HAP-1 (cell line): ENCODE measurements around the gene NMRK1.
A peak's percentile ranks its signal among the peaks of the same experiment; 100 is the strongest.

Experiments used
- DNase-seq, 2 experiments: peaks; one replicate each; pipeline ENCODE4 v3.0.0-alpha.2; 2016 to 2020; ENCODE audit warnings: low spot score in 2 of 2
- H3K27me3 ChIP-seq: fragments of 250-450 bp; sonication (Bioruptor Pico); 2 replicates; pipeline ENCODE4 v1.5.1; 2020; ENCODE audit warnings: low read depth, mild to moderate bottlenecking, moderate library complexity
- H3K36me3 ChIP-seq: fragments of 250-450 bp; sonication (Bioruptor Pico); replicated peaks from 2 replicates; pipeline ENCODE4 v1.5.1; 2020; ENCODE audit warnings: mild to moderate bottlenecking
- H3K4me1 ChIP-seq: fragments of 250-450 bp; sonication (Bioruptor Pico); 2 replicates; pipeline ENCODE4 v1.5.1; 2020; ENCODE audit warnings: mild to moderate bottlenecking
- H3K4me3 ChIP-seq: fragments of 250-450 bp; sonication (Bioruptor Pico); 2 replicates; pipeline ENCODE4 v1.5.1; 2020; ENCODE audit warnings: mild to moderate bottlenecking, moderate library complexity
- H3K9me3 ChIP-seq: fragments of 250-450 bp; sonication (Bioruptor Pico); 2 replicates; pipeline ENCODE4 v1.5.1; 2020; ENCODE audit warnings: mild to moderate bottlenecking, moderate library complexity
- in situ Hi-C: fragments of 300-500 bp; cut with MboI; formaldehyde crosslinking; loops from 3 replicates; pipeline ENCODE4 v1.14.3; 2020; ENCODE audit warnings: low sequenced_read_pairs, inconsistent platforms, mixed read lengths

The NMRK1 gene

GRCh38 chr9:75027187-75028107 lies 60.5 kb downstream of the NMRK1 start:
- Histone ChIP-seq H3K9me3 (no peaks in the 10 kb centered on the region), H3K4me3 (peak overlapping the region; percentile 56), H3K4me1 (peaks cover 13% of the 10 kb centered on the region), H3K27me3 (no peaks in the 10 kb centered on the region), H3K36me3 (0 out of 2 replicates have a peak, but pooled peaks cover 2% of the 10 kb centered on the region)
- peak; percentile 32 to 65 for DNase-seq
- in situ Hi-C loops: loop anchor here (10.0 kb wide), 1 partner anchor 47 kb away; no protein-coding TSS in a partner anchor

GRCh38 chr9:75023846-75024245 lies 64.1 kb downstream of the NMRK1 start:
- Histone ChIP-seq H3K4me1 (peaks cover 16% of the 10 kb centered on the region), H3K4me3 (no peak overlapping the region), H3K9me3 (no peaks in the 10 kb centered on the region), H3K36me3 (0 out of 2 replicates have a peak, but pooled peaks cover 2% of the 10 kb centered on the region), H3K27me3 (no peaks in the 10 kb centered on the region)
- no peak for DNase-seq
- in situ Hi-C loops: loop anchor here (10.0 kb wide), 1 partner anchor 51 kb away; no protein-coding TSS in a partner anchor

- Histone ChIP-seq H3K4me3 (no peak overlapping the region), H3K36me3 (peaks cover 3% of the 10 kb centered on the region; the same call in 1 of the 2 replicates), H3K9me3 (no peaks in the 10 kb centered on the region), H3K27me3 (no peaks in the 10 kb centered on the region), H3K4me1 (peaks cover 18% of the 10 kb centered on the region)
- DNase-seq: no peak
- in situ Hi-C loops: loop anchor here (10.0 kb wide), 1 partner anchor 55 kb away; no protein-coding TSS in a partner anchor
These were observed 68.3 kb downstream of the NMRK1 start for GRCh38 chr9:75019654-75020053.

- DNase-seq: no peak
- H3K4me3 ChIP-seq: no peak overlapping the region
- peaks cover 18% of the 10 kb centered on the region for H3K4me1 ChIP-seq
- in situ Hi-C loops: no loop called here
- H3K36me3 ChIP-seq: peaks cover 3% of the 10 kb centered on the region; the same call in 1 of the 2 replicates
- H3K9me3 ChIP-seq: no peaks in the 10 kb centered on the region
- H3K27me3 ChIP-seq: no peaks in the 10 kb centered on the region
These were observed 68.9 kb downstream of the NMRK1 start for GRCh38 chr9:75019022-75019421.

GRCh38 chr9:75017378-75017777 lies 70.6 kb downstream of the NMRK1 start:
- in situ Hi-C loops: no loop called here

GRCh38 chr9:75013735-75014134 lies 74.2 kb downstream of the NMRK1 start:
- Histone ChIP-seq H3K36me3 (peaks cover 6% of the 10 kb centered on the region; the same call in 1 of the 2 replicates), H3K4me1 (peaks cover 10% of the 10 kb centered on the region)

More at GRCh38 chr9:75017378-75017777, 70.6 kb downstream of the NMRK1 start:
- peaks cover 13% of the 10 kb centered on the region for H3K4me1 ChIP-seq
- no peak overlapping the region for H3K4me3 ChIP-seq
- no peak for DNase-seq
- no peaks in the 10 kb centered on the region for H3K9me3 ChIP-seq
- peaks cover 3% of the 10 kb centered on the region; the same call in 1 of the 2 replicates for H3K36me3 ChIP-seq
- H3K27me3 ChIP-seq: no peaks in the 10 kb centered on the region

More at GRCh38 chr9:75013735-75014134, 74.2 kb downstream of the NMRK1 start:
- no peak for DNase-seq
- in situ Hi-C loops: no loop called here
- no peaks in the 10 kb centered on the region for H3K9me3 ChIP-seq
- no peak overlapping the region for H3K4me3 ChIP-seq
- H3K27me3 ChIP-seq: no peaks in the 10 kb centered on the region
